Mesendoderm (in vitro differentiated cells): Measurements from ENCODE around the gene STK4.

ENCODE experiments used
- DNase-seq: peaks from one replicate; pipeline ENCODE4 v3.0.0; 2013
- H2AK5ac ChIP-seq: 2 replicates; pipeline ENCODE4 v1.6.1; 2013; ENCODE audit warnings: low read length, inconsistent platforms
- H2BK120ac ChIP-seq: 2 replicates; pipeline ENCODE4 v1.6.1; 2013; ENCODE audit warnings: low read depth, mild to moderate bottlenecking, low read length, moderate library complexity, mixed read lengths
- H2BK15ac ChIP-seq: replicated peaks from 2 replicates; pipeline ENCODE4 v1.6.1; 2013; ENCODE audit warnings: low read depth, mild to moderate bottlenecking, moderate library complexity
- H2BK5ac ChIP-seq: 2 replicates; pipeline ENCODE4 v1.6.1; 2013; ENCODE audit warnings: low read length, inconsistent platforms
- H3K18ac ChIP-seq: 2 replicates; pipeline ENCODE4 v1.6.1; 2013; ENCODE audit warnings: mild to moderate bottlenecking, low read length, mixed read lengths
- H3K23ac ChIP-seq: one replicate; pipeline ENCODE4 v1.6.1; 2013; ENCODE audit warnings: low read length
- H3K27ac ChIP-seq: 2 replicates; pipeline ENCODE4 v1.5.1; 2013; ENCODE audit warnings: low read depth, mild to moderate bottlenecking, inconsistent platforms, low read length, moderate library complexity
- H3K27me3 ChIP-seq: 2 replicates; pipeline ENCODE4 v1.6.1; 2013; ENCODE audit warnings: low read length, control low read depth, mild to moderate bottlenecking, inconsistent platforms; ENCODE audit not compliant: insufficient read depth, poor library complexity
- H3K36me3 ChIP-seq: 2 replicates; pipeline ENCODE4 v1.6.1; 2013; ENCODE audit warnings: low read length, inconsistent platforms; ENCODE audit not compliant: control insufficient read depth, insufficient read depth
- H3K4ac ChIP-seq: one replicate; pipeline ENCODE4 v1.6.1; 2013; ENCODE audit warnings: low read depth, mild to moderate bottlenecking, low read length, moderate library complexity
- H3K4me1 ChIP-seq: 2 replicates; pipeline ENCODE4 v1.6.1; 2013; ENCODE audit warnings: low read depth, low read length, inconsistent platforms; ENCODE audit not compliant: control insufficient read depth
- H3K4me2 ChIP-seq: 2 replicates; pipeline ENCODE4 v1.6.1; 2013; ENCODE audit warnings: low read length
- H3K4me3 ChIP-seq: 2 replicates; pipeline ENCODE4 v1.5.1; 2013; ENCODE audit warnings: mild to moderate bottlenecking, low read length
- H3K56ac ChIP-seq: one replicate; pipeline ENCODE4 v1.6.1; 2013; ENCODE audit warnings: low read length
- H3K79me1 ChIP-seq: 2 replicates; pipeline ENCODE4 v1.6.1; 2013; ENCODE audit warnings: low read length, inconsistent platforms
- H3K79me2 ChIP-seq: 2 replicates; pipeline ENCODE4 v1.6.1; 2013; ENCODE audit warnings: mild to moderate bottlenecking, low read length; ENCODE audit not compliant: control insufficient read depth, insufficient read depth
- H3K9ac ChIP-seq: 2 replicates; pipeline ENCODE4 v1.6.1; 2013; ENCODE audit warnings: low read length, inconsistent platforms
- H4K5ac ChIP-seq: one replicate; pipeline ENCODE4 v1.6.1; 2013; ENCODE audit warnings: low read length
- H4K8ac ChIP-seq: one replicate; pipeline ENCODE4 v1.6.1; 2013; ENCODE audit warnings: low read depth, mild to moderate bottlenecking, control low read depth, low read length, moderate library complexity
- WGBS: extraction: QIAGEN DNeasy Blood & Tissue Kit; methylation state at CpG from one replicate; pipeline ENCODE4 v1.1.7; 2013; ENCODE audit warnings: low lambda C conversion rate, missing lambda C conversion rate; ENCODE audit not compliant: insufficient coverage; ENCODE audit errors: extremely low coverage; 5-methylcytosine and 5-hydroxymethylcytosine counted together

The STK4 gene

DNA sequence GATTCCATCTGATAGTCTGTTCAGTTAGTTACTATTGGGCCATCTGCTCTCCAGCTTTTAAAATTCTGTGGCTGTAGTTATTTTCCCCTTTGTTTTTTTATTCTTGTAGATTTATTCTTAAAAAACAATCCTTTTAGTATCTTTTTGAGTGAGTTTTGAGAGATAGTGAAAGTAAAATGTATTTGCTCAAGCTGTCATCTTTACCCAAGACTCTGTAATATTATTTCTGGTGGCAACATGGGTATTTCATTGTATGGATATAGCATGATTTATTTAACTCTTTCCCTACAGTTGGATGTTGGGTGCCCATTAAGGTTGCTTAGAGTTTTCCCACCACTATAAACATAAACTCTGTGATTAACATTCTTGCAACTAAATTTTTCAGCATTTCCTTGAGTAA lies 24.6 kb downstream of the STK4 start:
- no peak overlapping the region for H3K23ac ChIP-seq
- no peak overlapping the region for H3K9ac ChIP-seq
- no peaks in the 10 kb centered on the region for H3K79me2 ChIP-seq
- no peaks in the 10 kb centered on the region for H3K36me3 ChIP-seq
- no peak overlapping the region for H2BK5ac ChIP-seq
- no peak overlapping the region for H2BK120ac ChIP-seq
- H2BK15ac ChIP-seq: no peak overlapping the region
- H4K5ac ChIP-seq: no peak overlapping the region
- H3K18ac ChIP-seq: no peak overlapping the region
- no peak overlapping the region for H3K56ac ChIP-seq
- H3K27ac ChIP-seq: no peak overlapping the region
- H2AK5ac ChIP-seq: no peak overlapping the region
- H3K79me1 ChIP-seq: no peaks in the 10 kb centered on the region
- no peaks in the 10 kb centered on the region for H3K27me3 ChIP-seq
- H3K4me3 ChIP-seq: no peak overlapping the region
- no peak overlapping the region for H4K8ac ChIP-seq
- DNase-seq: no peak
- H3K4me1 ChIP-seq: peaks cover 3% of the 10 kb centered on the region
- H3K4ac ChIP-seq: no peak overlapping the region
- no peak overlapping the region for H3K4me2 ChIP-seq

DNA sequence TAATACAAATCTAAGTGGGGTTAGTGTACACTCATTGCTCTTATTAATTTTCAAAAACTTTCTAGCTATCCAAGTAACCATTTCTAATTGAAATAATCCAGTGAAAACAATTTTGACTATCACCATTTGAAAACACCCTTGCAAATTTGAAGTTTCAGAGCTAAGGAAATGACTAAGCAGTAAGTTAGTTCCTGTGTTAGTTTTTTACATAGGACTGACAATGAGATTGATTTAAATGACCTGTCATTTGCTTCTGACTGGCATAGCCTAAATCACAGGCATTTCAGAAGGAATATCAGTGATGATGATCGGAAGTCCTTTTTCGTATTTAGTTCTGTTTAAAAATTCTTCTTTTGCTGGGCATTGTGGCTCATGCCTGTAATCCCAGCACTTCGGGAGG lies 27.0 kb downstream of the STK4 start:
- WGBS: no CpG with 5 or more reads among the region's 3 CpGs
- Histone ChIP-seq H3K79me1 (no peaks in the 10 kb centered on the region), H3K23ac (no peak overlapping the region), H4K8ac (no peak overlapping the region), H3K4me2 (no peak overlapping the region), H3K56ac (no peak overlapping the region), H3K9ac (no peak overlapping the region), H3K4me3 (no peak overlapping the region), H3K36me3 (no peaks in the 10 kb centered on the region), H3K27me3 (no peaks in the 10 kb centered on the region), H2BK5ac (no peak overlapping the region), H3K4me1 (peaks cover 3% of the 10 kb centered on the region), H3K27ac (no peak overlapping the region), H2AK5ac (no peak overlapping the region), H3K18ac (no peak overlapping the region), H3K79me2 (no peaks in the 10 kb centered on the region), H3K4ac (no peak overlapping the region), H2BK15ac (no peak overlapping the region), H4K5ac (no peak overlapping the region), H2BK120ac (no peak overlapping the region)
- peak; percentile 43 for DNase-seq

DNA sequence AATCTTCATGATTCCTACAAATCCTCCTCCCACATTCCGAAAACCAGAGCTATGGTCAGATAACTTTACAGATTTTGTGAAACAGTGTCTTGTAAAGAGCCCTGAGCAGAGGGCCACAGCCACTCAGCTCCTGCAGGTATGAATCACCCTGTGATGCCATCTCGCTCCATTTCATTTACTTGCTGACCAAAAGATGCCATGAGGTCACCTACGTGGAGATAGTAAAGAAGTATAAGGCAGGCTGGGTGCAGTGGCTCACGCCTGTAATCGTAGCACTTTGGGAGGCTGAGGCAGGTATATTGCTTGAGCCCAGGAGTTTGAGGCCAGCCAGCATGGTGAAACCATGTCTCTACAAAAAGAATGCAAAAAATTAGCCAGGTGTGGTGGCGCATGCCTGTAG lies 30.9 kb downstream of the STK4 start:
- H4K8ac ChIP-seq: no peak overlapping the region
- H3K4ac ChIP-seq: no peak overlapping the region
- no peak overlapping the region for H3K23ac ChIP-seq
- H4K5ac ChIP-seq: no peak overlapping the region
- no peak overlapping the region for H3K27ac ChIP-seq
- no peak overlapping the region for H3K4me2 ChIP-seq
- no peaks in the 10 kb centered on the region for H3K27me3 ChIP-seq
- H3K56ac ChIP-seq: no peak overlapping the region
- WGBS: no CpG with 5 or more reads among the region's 6 CpGs
- H3K79me2 ChIP-seq: no peaks in the 10 kb centered on the region
- no peak overlapping the region for H3K9ac ChIP-seq
- no peak overlapping the region for H3K18ac ChIP-seq
- H2AK5ac ChIP-seq: no peak overlapping the region
- no peak overlapping the region for H2BK120ac ChIP-seq
- H3K4me3 ChIP-seq: no peak overlapping the region
- DNase-seq: no peak
- H2BK5ac ChIP-seq: no peak overlapping the region
- peaks cover 5% of the 10 kb centered on the region for H3K36me3 ChIP-seq
- H2BK15ac ChIP-seq: no peak overlapping the region
- H3K79me1 ChIP-seq: no peaks in the 10 kb centered on the region
- no peaks in the 10 kb centered on the region for H3K4me1 ChIP-seq

- H3K23ac ChIP-seq: no peak overlapping the region
- no peak for DNase-seq
- H3K9ac ChIP-seq: no peak overlapping the region
- no peak overlapping the region for H4K5ac ChIP-seq
- H3K18ac ChIP-seq: no peak overlapping the region
- H3K27me3 ChIP-seq: no peaks in the 10 kb centered on the region
- H3K4me2 ChIP-seq: no peak overlapping the region
- no peak overlapping the region for H3K4me3 ChIP-seq
- H3K36me3 ChIP-seq: peaks cover 5% of the 10 kb centered on the region
- no peak overlapping the region for H2BK5ac ChIP-seq
- H4K8ac ChIP-seq: no peak overlapping the region
- H2BK120ac ChIP-seq: no peak overlapping the region
- no peaks in the 10 kb centered on the region for H3K79me1 ChIP-seq
- H3K4me1 ChIP-seq: no peaks in the 10 kb centered on the region
- WGBS: no CpG with 5 or more reads among the region's 5 CpGs
- H2AK5ac ChIP-seq: no peak overlapping the region
- H3K27ac ChIP-seq: no peak overlapping the region
- no peaks in the 10 kb centered on the region for H3K79me2 ChIP-seq
- no peak overlapping the region for H2BK15ac ChIP-seq
- H3K4ac ChIP-seq: no peak overlapping the region
- no peak overlapping the region for H3K56ac ChIP-seq
Observed at GRCh38 chr20:44997668-44998067, 31.4 kb downstream of the STK4 start.

DNA sequence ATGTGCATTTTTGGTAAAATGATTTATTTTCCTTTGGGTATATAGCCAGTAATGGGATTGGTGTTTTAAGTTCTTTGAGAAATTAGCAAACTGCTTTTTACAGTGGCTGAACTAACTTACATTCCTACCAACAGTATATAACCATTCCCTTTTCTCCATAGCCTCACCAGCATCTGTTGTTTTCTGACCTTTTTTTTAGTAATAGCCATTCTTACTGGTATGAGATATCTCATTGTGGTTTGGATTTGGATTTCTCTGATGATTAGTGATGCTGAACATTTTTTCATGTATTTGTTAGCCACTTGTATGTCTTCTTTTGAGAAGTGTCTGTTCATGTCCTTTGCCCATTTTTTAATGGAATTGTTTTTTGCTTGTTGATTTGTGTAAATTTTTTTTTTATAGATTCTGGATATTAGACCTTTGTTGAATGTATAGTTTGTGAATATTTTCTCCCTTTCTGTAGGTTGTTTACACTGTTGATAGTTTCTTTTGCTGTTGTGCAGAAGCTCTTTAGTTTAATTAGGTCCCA lies 42.3 kb downstream of the STK4 start:
- Histone ChIP-seq H3K27ac (no peak overlapping the region), H2BK15ac (no peak overlapping the region), H2BK120ac (no peak overlapping the region), H3K18ac (no peak overlapping the region), H3K79me2 (no peaks in the 10 kb centered on the region), H4K5ac (no peak overlapping the region), H3K27me3 (no peaks in the 10 kb centered on the region), H3K4me3 (no peak overlapping the region), H3K4me2 (no peak overlapping the region), H3K23ac (no peak overlapping the region), H3K56ac (no peak overlapping the region), H3K9ac (no peak overlapping the region), H2BK5ac (no peak overlapping the region), H4K8ac (no peak overlapping the region), H3K79me1 (no peaks in the 10 kb centered on the region), H3K36me3 (no peaks in the 10 kb centered on the region), H3K4me1 (no peaks in the 10 kb centered on the region), H3K4ac (no peak overlapping the region), H2AK5ac (no peak overlapping the region)
- DNase-seq: no peak

DNA sequence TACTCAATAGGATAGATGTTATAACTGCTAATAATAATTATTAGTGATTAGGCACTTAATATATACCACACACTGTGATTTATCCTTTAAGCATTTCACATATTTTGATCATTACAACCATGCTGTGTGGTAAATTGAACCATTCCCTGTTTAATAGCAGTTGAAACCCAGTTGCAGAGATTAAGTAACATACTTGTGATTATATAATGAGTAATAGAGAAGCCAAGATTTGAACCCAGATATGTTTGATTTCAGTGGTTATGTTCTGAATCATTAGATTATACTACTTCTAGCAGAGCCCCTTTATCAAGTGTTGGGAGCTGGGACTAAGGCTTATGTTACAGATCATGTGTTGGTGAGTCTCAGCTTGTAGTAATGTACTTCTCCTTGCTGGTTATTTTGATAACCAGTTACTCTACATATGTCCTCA lies 44.1 kb downstream of the STK4 start:
- no peak overlapping the region for H3K4me3 ChIP-seq
- H3K27me3 ChIP-seq: no peaks in the 10 kb centered on the region
- no peaks in the 10 kb centered on the region for H3K4me1 ChIP-seq
- H3K9ac ChIP-seq: no peak overlapping the region
- no peak overlapping the region for H2AK5ac ChIP-seq
- H2BK15ac ChIP-seq: no peak overlapping the region
- no peak overlapping the region for H3K27ac ChIP-seq
- no peak overlapping the region for H3K23ac ChIP-seq
- H3K79me2 ChIP-seq: no peaks in the 10 kb centered on the region
- H2BK5ac ChIP-seq: no peak overlapping the region
- no peaks in the 10 kb centered on the region for H3K36me3 ChIP-seq
- no peak overlapping the region for H4K8ac ChIP-seq
- H3K56ac ChIP-seq: no peak overlapping the region
- no peak overlapping the region for H2BK120ac ChIP-seq
- no peak overlapping the region for H3K4ac ChIP-seq
- no peak overlapping the region for H3K18ac ChIP-seq
- H3K79me1 ChIP-seq: no peaks in the 10 kb centered on the region
- no peak overlapping the region for H3K4me2 ChIP-seq
- no peak overlapping the region for H4K5ac ChIP-seq
- no peak for DNase-seq
